A673 (cell line): Measurements from ENCODE around the gene PLAC8.

Source experiments
- EZH2 ChIP-seq: fragments of 200-600 bp; sonication (generic); IDR thresholded peaks from 2 replicates; pipeline ENCODE4 v1.6.1; 2017; ENCODE audit warnings: borderline replicate concordance, low read depth, mild to moderate bottlenecking, mixed read lengths, antibody characterized with exemption, low read length; ENCODE audit not compliant: poor library complexity, severe bottlenecking
- TF ChIP-seq, protein P1 (sequence below): fragments of 300-800, 200-600 bp; sonication (generic); conservative IDR thresholded peaks from 2 replicates; pipeline ENCODE4 v1.5.1; 2017; ENCODE audit warnings: low read depth, mild to moderate bottlenecking, antibody characterized with exemption, low read length, moderate library complexity, mixed read lengths

- TF ChIP-seq, protein P1, sequence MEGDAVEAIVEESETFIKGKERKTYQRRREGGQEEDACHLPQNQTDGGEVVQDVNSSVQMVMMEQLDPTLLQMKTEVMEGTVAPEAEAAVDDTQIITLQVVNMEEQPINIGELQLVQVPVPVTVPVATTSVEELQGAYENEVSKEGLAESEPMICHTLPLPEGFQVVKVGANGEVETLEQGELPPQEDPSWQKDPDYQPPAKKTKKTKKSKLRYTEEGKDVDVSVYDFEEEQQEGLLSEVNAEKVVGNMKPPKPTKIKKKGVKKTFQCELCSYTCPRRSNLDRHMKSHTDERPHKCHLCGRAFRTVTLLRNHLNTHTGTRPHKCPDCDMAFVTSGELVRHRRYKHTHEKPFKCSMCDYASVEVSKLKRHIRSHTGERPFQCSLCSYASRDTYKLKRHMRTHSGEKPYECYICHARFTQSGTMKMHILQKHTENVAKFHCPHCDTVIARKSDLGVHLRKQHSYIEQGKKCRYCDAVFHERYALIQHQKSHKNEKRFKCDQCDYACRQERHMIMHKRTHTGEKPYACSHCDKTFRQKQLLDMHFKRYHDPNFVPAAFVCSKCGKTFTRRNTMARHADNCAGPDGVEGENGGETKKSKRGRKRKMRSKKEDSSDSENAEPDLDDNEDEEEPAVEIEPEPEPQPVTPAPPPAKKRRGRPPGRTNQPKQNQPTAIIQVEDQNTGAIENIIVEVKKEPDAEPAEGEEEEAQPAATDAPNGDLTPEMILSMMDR, result peak; percentile 71
- TF ChIP-seq EZH2, result no peak
These were observed 4.1 kb downstream of the PLAC8 start for GRCh38 chr4:83110223-83110945.
